OCI-LY7 (cell line): ENCODE measurements around the gene SPAG5. TPM values are rescaled to one million over a fixed set of nuclear protein-coding genes. Genes with fewer than 3 reads are reported as not detected.

Experiments used
- BruUV-seq: library from RNA; stranded (reverse); fragments of 400-500 nt; replicated peaks from 2 replicates; lab custom pipeline; 2021; lab: Mats Ljungman, UMichigan
- CTCF ChIA-PET: fragments of 300-600 bp; sonication (Branson Sonifier 250); formaldehyde crosslinking; loops from one replicate; lab custom pipeline; 2022; ENCODE audit warnings: antibody characterized with exemption; ENCODE audit not compliant: unreplicated experiment; lab: Charles Lee
- POLR2A ChIA-PET: fragments of 300-600 bp; sonication (Branson Sonifier 250); formaldehyde crosslinking; loops from one replicate; lab custom pipeline; 2022; ENCODE audit warnings: antibody characterized with exemption; lab: Charles Lee
- DNase-seq: peaks from one replicate; pipeline ENCODE4 v3.0.0-alpha.2; 2015; ENCODE audit warnings: low spot score
- H2AFZ ChIP-seq: fragments of 200-600 bp; sonication (generic), shearing (Covaris generic); 2 replicates; pipeline ENCODE4 v1.6.1; 2014; ENCODE audit warnings: mild to moderate bottlenecking, antibody characterized with exemption, low read length, moderate library complexity
- H3K27ac ChIP-seq: fragments of 200-600 bp; sonication (generic); 2 replicates; pipeline ENCODE4 v1.5.1; 2014; ENCODE audit warnings: mixed run types, low read depth, mild to moderate bottlenecking, moderate library complexity, low read length, inconsistent platforms; ENCODE audit not compliant: poor library complexity, severe bottlenecking
- H3K36me3 ChIP-seq: fragments of 200-600 bp; sonication (generic); 2 replicates; pipeline ENCODE4 v1.6.1; 2014; ENCODE audit warnings: mild to moderate bottlenecking, antibody characterized with exemption, low read length, moderate library complexity, mixed read lengths; ENCODE audit not compliant: insufficient read depth
- H3K4me1 ChIP-seq: fragments of 200-600 bp; sonication (generic); 2 replicates; pipeline ENCODE4 v1.5.1; 2014; ENCODE audit warnings: mild to moderate bottlenecking, low read length; ENCODE audit not compliant: insufficient read depth, poor library complexity, severe bottlenecking
- H3K4me2 ChIP-seq: fragments of 200-600 bp; sonication (generic); 2 replicates; pipeline ENCODE4 v1.6.1; 2014; ENCODE audit warnings: mild to moderate bottlenecking, low read length
- H3K4me3 ChIP-seq: fragments of 200-600 bp; sonication (generic); 2 replicates; pipeline ENCODE4 v1.5.1; 2014; ENCODE audit warnings: mild to moderate bottlenecking, low read depth, low read length; ENCODE audit not compliant: poor library complexity, severe bottlenecking
- H3K79me2 ChIP-seq: fragments of 200-600 bp; sonication (generic); 2 replicates; pipeline ENCODE4 v1.6.1; 2016; ENCODE audit warnings: low read depth, mild to moderate bottlenecking, low read length, moderate library complexity, mixed read lengths; ENCODE audit not compliant: insufficient read depth
- H3K9me2 ChIP-seq: fragments of 200-600 bp; sonication (generic); 2 replicates; pipeline ENCODE4 v1.6.1; 2016; ENCODE audit warnings: mild to moderate bottlenecking, low read length, mixed read lengths; ENCODE audit not compliant: insufficient read depth
- H3K9me3 ChIP-seq: fragments of 200-600 bp; sonication (generic); 2 replicates; pipeline ENCODE4 v1.6.1; 2014; ENCODE audit warnings: mild to moderate bottlenecking, mixed run types, low read length, mixed read lengths
- H4K20me1 ChIP-seq: fragments of 200-600 bp; sonication (generic); 2 replicates; pipeline ENCODE4 v1.6.1; 2014; ENCODE audit warnings: mild to moderate bottlenecking, antibody characterized with exemption, low read length, moderate library complexity, mixed read lengths; ENCODE audit not compliant: insufficient read depth
- EZH2phosphoT487 ChIP-seq: fragments of 200-600 bp; sonication (generic); IDR thresholded peaks from 2 replicates; pipeline ENCODE4 v1.6.1; 2018; ENCODE audit warnings: low read depth, borderline replicate concordance, mild to moderate bottlenecking, mixed run types, antibody characterized with exemption, low read length, moderate library complexity, mixed read lengths
- intact Hi-C: fragments of 100-400 bp; cut with micrococcal nuclease; formaldehyde crosslinking; loops from one replicate; pipeline ENCODE4 v1.10.0; 2022; ENCODE audit not compliant: unreplicated experiment
- total RNA-seq, 2 experiments: library from RNA; depleted of rRNA in 1 of 2; stranded (reverse); fragments of >200 nt in 1 of 2; shearing (Covaris generic) in 1 of 2; gene quantifications; 2 replicates each; pipeline ENCODE4 v1.2.3, GENCODE V29; 2014 to 2022
- TF ChIP-seq, protein P1 (sequence below): fragments of 200-600 bp; sonication (generic); conservative IDR thresholded peaks from 2 replicates; pipeline ENCODE4 v1.5.1; 2014; ENCODE audit warnings: mild to moderate bottlenecking, antibody characterized with exemption, low read length, moderate library complexity, mixed read lengths

Gene SPAG5
- total RNA-seq, 2 experiments from 2014 or later, result 152 to 161 TPM

DNA sequence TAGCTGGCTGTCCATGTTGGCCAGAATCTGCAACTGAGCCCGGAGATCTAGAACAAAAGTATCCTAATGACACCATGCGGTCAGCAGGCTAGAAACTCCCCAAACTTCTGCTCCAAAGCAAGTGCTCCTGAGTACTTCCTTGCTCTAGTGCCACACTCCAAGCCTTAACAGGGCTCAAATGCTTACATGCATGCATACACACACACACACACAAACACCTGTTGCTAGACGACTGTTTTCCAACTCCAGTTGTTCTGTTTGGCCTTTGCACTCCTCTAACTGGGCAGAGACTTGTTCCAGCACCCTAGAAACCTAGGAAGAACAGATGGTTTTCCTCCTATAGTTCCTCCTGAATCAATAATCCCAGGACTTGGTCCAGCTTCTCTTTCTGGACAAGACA, 14.4 kb downstream of the SPAG5 start:
- Histone ChIP-seq H3K4me2 (no peak overlapping the region), H3K36me3 (peaks cover 96% of the 10 kb centered on the region), H4K20me1 (no peaks in the 10 kb centered on the region), H3K4me1 (no peaks in the 10 kb centered on the region), H3K79me2 (no peaks in the 10 kb centered on the region), H3K27ac (no peak overlapping the region), H3K9me3 (no peaks in the 10 kb centered on the region), H2AFZ (no peak overlapping the region), H3K9me2 (no peaks in the 10 kb centered on the region), H3K4me3 (no peak overlapping the region)
- ChIA-PET POLR2A (interaction anchor here (1.4 kb wide), 1 partner anchor 9 kb away, joined by 3 read pairs; no protein-coding TSS in a partner anchor), CTCF (no interaction called here)
- intact Hi-C loops, result no loop called here
- no peak for DNase-seq
- no TSS peak for BruUV-seq
- TF ChIP-seq EZH2phosphoT487, result no peak
- TF ChIP-seq, protein P1, sequence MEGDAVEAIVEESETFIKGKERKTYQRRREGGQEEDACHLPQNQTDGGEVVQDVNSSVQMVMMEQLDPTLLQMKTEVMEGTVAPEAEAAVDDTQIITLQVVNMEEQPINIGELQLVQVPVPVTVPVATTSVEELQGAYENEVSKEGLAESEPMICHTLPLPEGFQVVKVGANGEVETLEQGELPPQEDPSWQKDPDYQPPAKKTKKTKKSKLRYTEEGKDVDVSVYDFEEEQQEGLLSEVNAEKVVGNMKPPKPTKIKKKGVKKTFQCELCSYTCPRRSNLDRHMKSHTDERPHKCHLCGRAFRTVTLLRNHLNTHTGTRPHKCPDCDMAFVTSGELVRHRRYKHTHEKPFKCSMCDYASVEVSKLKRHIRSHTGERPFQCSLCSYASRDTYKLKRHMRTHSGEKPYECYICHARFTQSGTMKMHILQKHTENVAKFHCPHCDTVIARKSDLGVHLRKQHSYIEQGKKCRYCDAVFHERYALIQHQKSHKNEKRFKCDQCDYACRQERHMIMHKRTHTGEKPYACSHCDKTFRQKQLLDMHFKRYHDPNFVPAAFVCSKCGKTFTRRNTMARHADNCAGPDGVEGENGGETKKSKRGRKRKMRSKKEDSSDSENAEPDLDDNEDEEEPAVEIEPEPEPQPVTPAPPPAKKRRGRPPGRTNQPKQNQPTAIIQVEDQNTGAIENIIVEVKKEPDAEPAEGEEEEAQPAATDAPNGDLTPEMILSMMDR, result no peak

DNA sequence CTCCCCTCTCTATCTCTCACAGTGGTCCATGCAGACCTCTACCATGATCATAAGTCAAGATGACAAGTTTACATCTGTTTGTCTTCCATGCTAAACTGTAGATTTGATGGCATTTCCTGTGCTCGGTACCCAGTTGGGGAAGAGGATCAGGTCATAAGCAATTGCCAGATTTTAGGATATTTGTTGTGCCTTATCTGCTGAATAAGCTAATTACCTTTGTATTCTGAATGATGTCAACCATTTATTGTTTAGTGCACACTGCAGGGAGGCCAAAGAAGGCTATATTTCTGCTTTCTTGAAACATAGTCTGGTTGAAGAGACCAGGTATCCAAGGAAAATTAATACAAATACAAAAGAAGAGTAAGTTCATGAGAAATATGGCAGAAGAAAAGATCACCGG, 16.3 kb downstream of the SPAG5 start:
- Histone ChIP-seq H3K9me2 (no peaks in the 10 kb centered on the region), H2AFZ (no peak overlapping the region), H3K4me2 (no peak overlapping the region), H3K4me3 (no peak overlapping the region), H3K79me2 (no peaks in the 10 kb centered on the region), H4K20me1 (no peaks in the 10 kb centered on the region), H3K36me3 (peaks cover 96% of the 10 kb centered on the region), H3K4me1 (no peaks in the 10 kb centered on the region), H3K27ac (no peak overlapping the region), H3K9me3 (no peaks in the 10 kb centered on the region)
- TF ChIP-seq EZH2phosphoT487, result no peak
- TF ChIP-seq, protein P1, result no peak
- ChIA-PET CTCF (no interaction called here), POLR2A (no interaction called here)
- no TSS peak for BruUV-seq
- DNase-seq, result no peak
- intact Hi-C loops, result no loop called here

DNA sequence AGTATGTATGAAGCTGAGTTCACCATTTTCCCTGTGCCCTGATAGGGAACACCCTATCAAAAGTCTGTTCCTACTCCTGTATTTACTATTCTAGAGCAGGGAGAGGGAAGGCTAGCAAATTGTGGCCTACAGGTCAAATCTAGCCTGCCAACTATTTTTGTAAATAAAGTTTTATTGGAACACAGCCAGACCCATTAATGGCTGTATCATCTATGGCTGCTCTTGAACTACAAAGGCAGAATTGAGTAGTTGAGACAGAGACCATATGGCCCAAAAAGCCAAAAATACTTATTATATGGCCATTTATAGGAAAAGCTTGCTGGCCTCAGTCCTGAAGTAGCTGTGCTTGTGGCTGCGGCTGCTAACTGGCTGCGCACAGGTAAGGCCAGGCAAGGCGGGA, 17.9 kb downstream of the SPAG5 start:
- H3K9me2 ChIP-seq, result no peaks in the 10 kb centered on the region
- H3K4me2 ChIP-seq, result no peak overlapping the region
- H3K79me2 ChIP-seq, result no peaks in the 10 kb centered on the region
- no peaks in the 10 kb centered on the region for H3K9me3 ChIP-seq
- TF ChIP-seq EZH2phosphoT487, result no peak
- TF ChIP-seq, protein P1, result no peak
- intact Hi-C loops, result no loop called here
- H3K36me3 ChIP-seq, result peaks cover 88% of the 10 kb centered on the region
- POLR2A ChIA-PET, result no interaction called here
- peaks cover 7% of the 10 kb centered on the region for H3K4me1 ChIP-seq
- no peak overlapping the region for H3K27ac ChIP-seq
- no TSS peak for BruUV-seq
- no peaks in the 10 kb centered on the region for H4K20me1 ChIP-seq
- no peak overlapping the region for H3K4me3 ChIP-seq
- DNase-seq, result no peak
- CTCF ChIA-PET, result no interaction called here
- no peak overlapping the region for H2AFZ ChIP-seq
